WTC11 (cell line): ENCODE measurements around the gene WDHD1. TPM values are rescaled to one million over a fixed set of nuclear protein-coding genes. Genes with fewer than 3 reads are reported as not detected.
"Not testable (repeated sequence)": the region's sequence is repeated elsewhere in the genome, so short reads cannot be mapped to it uniquely, and the experiment has no call there.

Source experiments
- ATAC-seq: fragments of 200-7000 bp; cut with Tn5 transposase; 2 replicates; pipeline ENCODE4 v1.10.0; 2021; ENCODE audit warnings: mild to moderate bottlenecking, moderate library complexity
- CTCF ChIA-PET: fragments of 300-600 bp; sonication (Branson Sonifier 250); formaldehyde crosslinking; loops from one replicate; lab custom pipeline; 2021; ENCODE audit warnings: antibody characterized with exemption; lab: Charles Lee
- POLR2A ChIA-PET: fragments of 350-600 bp; sonication (Branson Sonifier 250); formaldehyde crosslinking; loops from one replicate; lab custom pipeline; 2021; ENCODE audit warnings: antibody characterized with exemption; lab: Charles Lee
- DNase-seq: peaks from one replicate; pipeline ENCODE4 v3.0.0; 2021; ENCODE audit warnings: low spot score
- H3K27ac Mint-ChIP-seq: 2 replicates; pipeline ENCODE4 v1.8.0; 2021; ENCODE audit warnings: mixed read lengths
- H3K27me3 Mint-ChIP-seq: 2 replicates; pipeline ENCODE4 v1.8.0; 2021; ENCODE audit warnings: low read depth, mild to moderate bottlenecking, moderate library complexity, mixed read lengths
- H3K36me3 Mint-ChIP-seq: 2 replicates; pipeline ENCODE4 v1.8.0; 2021; ENCODE audit warnings: mixed read lengths
- H3K4me1 Mint-ChIP-seq: 2 replicates; pipeline ENCODE4 v1.8.0; 2022; ENCODE audit warnings: mixed read lengths
- H3K4me3 Mint-ChIP-seq: 2 replicates; pipeline ENCODE4 v1.8.0; 2021; ENCODE audit warnings: mild to moderate bottlenecking, moderate library complexity, mixed read lengths
- H3K9me3 Mint-ChIP-seq: 2 replicates; pipeline ENCODE4 v1.8.0; 2021; ENCODE audit warnings: mixed read lengths
- GABPB1 ChIP-seq: sonication (generic); formaldehyde crosslinking; IDR thresholded peaks from 2 replicates; pipeline ENCODE4 v1.8.1; 2023; ENCODE audit warnings: mild to moderate bottlenecking, missing genetic modification reagents
- HMGA2 ChIP-seq: fragments of 250-450 bp; sonication (Bioruptor Pico); IDR thresholded peaks from 2 replicates; pipeline ENCODE4 v1.4.0; 2021; ENCODE audit warnings: mild to moderate bottlenecking, moderate library complexity
- RELA ChIP-seq: sonication (generic); formaldehyde crosslinking; IDR thresholded peaks from 2 replicates; pipeline ENCODE4 v1.8.1; 2022; ENCODE audit warnings: missing genetic modification reagents, mild to moderate bottlenecking, borderline replicate concordance
- TEAD1 ChIP-seq: sonication (generic); formaldehyde crosslinking; IDR thresholded peaks from 2 replicates; pipeline ENCODE4 v1.8.0; 2022; ENCODE audit warnings: mild to moderate bottlenecking, missing genetic modification reagents
- ZNF281 ChIP-seq: sonication (generic); formaldehyde crosslinking; IDR thresholded peaks from 2 replicates; pipeline ENCODE4 v1.8.0; 2023; ENCODE audit warnings: mild to moderate bottlenecking, missing genetic modification reagents
- total RNA-seq: library from RNA; stranded (reverse); gene quantifications from 3 replicates; pipeline ENCODE4 v1.2.3, GENCODE V29; 2021
- TF ChIP-seq, protein P1 (sequence below): sonication (generic); formaldehyde crosslinking; IDR thresholded peaks from 2 replicates; pipeline ENCODE4 v1.8.1; 2023; ENCODE audit warnings: mild to moderate bottlenecking, missing genetic modification reagents, borderline replicate concordance
- TF ChIP-seq, protein P2 (sequence below): sonication (generic); formaldehyde crosslinking; conservative IDR thresholded peaks from 2 replicates; pipeline ENCODE4 v1.8.1; 2022; ENCODE audit warnings: mild to moderate bottlenecking, missing genetic modification reagents

WDHD1 gene
- total RNA-seq, 1 experiment from 2014 or later: 76.1 TPM

DNA sequence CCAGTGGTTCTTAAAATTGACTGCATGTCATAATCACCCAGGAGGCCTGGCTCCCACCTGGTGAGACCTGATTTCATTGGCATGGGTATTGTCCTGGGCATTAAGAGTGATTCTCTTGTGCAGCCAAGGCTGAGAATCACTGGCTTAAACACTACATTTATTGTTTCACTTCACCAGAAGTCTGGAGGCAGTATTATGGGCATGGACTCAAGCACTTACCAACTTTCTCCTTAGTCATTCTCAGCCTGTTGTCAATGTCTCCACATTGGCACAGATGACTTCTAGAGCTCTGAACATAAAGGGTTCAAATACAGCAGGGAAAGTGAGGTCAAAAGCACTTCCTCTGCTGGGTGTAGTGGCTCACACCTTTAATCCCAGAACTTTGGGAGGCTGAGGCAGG is 98.7 kb downstream of the WDHD1 start:
- ATAC-seq (no peak), DNase-seq (no peak)
- TF ChIP-seq, protein P1, sequence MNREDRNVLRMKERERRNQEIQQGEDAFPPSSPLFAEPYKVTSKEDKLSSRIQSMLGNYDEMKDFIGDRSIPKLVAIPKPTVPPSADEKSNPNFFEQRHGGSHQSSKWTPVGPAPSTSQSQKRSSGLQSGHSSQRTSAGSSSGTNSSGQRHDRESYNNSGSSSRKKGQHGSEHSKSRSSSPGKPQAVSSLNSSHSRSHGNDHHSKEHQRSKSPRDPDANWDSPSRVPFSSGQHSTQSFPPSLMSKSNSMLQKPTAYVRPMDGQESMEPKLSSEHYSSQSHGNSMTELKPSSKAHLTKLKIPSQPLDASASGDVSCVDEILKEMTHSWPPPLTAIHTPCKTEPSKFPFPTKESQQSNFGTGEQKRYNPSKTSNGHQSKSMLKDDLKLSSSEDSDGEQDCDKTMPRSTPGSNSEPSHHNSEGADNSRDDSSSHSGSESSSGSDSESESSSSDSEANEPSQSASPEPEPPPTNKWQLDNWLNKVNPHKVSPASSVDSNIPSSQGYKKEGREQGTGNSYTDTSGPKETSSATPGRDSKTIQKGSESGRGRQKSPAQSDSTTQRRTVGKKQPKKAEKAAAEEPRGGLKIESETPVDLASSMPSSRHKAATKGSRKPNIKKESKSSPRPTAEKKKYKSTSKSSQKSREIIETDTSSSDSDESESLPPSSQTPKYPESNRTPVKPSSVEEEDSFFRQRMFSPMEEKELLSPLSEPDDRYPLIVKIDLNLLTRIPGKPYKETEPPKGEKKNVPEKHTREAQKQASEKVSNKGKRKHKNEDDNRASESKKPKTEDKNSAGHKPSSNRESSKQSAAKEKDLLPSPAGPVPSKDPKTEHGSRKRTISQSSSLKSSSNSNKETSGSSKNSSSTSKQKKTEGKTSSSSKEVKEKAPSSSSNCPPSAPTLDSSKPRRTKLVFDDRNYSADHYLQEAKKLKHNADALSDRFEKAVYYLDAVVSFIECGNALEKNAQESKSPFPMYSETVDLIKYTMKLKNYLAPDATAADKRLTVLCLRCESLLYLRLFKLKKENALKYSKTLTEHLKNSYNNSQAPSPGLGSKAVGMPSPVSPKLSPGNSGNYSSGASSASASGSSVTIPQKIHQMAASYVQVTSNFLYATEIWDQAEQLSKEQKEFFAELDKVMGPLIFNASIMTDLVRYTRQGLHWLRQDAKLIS: no peak
- TF ChIP-seq HMGA2 (CRISPR knock-in tag) (0 out of 2 replicates have a peak, but pooled peaks have one; percentile 3), TEAD1 (CRISPR knock-in tag) (no peak), ZNF281 (CRISPR knock-in tag) (no peak)
- Mint-ChIP-seq H3K9me3 (no peaks in the 10 kb centered on the region), H3K36me3 (no peaks in the 10 kb centered on the region), H3K27ac (no peak overlapping the region), H3K27me3 (no peaks in the 10 kb centered on the region), H3K4me3 (no peak overlapping the region), H3K4me1 (no peaks in the 10 kb centered on the region)
- CTCF ChIA-PET: no interaction called here
- POLR2A ChIA-PET: no interaction called here

DNA sequence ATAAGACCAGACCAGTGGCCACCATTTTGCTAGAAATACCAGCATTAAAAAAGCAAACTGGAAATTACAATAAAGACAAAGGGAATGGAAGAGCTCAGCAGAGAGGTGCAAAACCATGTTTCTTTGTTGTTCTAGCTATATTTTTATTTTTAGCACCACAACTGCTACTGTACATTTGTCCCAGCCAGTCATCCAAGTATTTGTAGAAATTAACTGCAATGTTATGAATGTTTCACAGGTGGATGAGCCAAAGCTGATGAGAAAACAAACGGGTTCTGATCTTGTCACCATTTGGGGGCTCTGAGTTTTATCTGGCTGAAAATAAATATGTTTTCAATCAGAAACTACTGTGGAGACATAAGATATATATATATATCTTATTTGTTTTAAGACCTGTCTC is 99.3 kb downstream of the WDHD1 start:
- Mint-ChIP-seq H3K4me3 (no peak overlapping the region), H3K4me1 (no peaks in the 10 kb centered on the region), H3K27ac (no peak overlapping the region), H3K9me3 (no peaks in the 10 kb centered on the region), H3K36me3 (no peaks in the 10 kb centered on the region), H3K27me3 (no peaks in the 10 kb centered on the region)
- DNase-seq (no peak), ATAC-seq (no peak)
- CTCF ChIA-PET: no interaction called here
- no peak for TF ChIP-seq RELA (CRISPR knock-in tag)
- POLR2A ChIA-PET: no interaction called here

- H3K9me3 Mint-ChIP-seq, H3K4me1 Mint-ChIP-seq, POLR2A ChIA-PET, H3K4me3 Mint-ChIP-seq, CTCF ChIA-PET, H3K27ac Mint-ChIP-seq, DNase-seq, ATAC-seq, H3K27me3 Mint-ChIP-seq, H3K36me3 Mint-ChIP-seq: not testable (repeated sequence)
These were observed 100.3 kb downstream of the WDHD1 start for GRCh38 chr14:54926570-54926969.

DNA sequence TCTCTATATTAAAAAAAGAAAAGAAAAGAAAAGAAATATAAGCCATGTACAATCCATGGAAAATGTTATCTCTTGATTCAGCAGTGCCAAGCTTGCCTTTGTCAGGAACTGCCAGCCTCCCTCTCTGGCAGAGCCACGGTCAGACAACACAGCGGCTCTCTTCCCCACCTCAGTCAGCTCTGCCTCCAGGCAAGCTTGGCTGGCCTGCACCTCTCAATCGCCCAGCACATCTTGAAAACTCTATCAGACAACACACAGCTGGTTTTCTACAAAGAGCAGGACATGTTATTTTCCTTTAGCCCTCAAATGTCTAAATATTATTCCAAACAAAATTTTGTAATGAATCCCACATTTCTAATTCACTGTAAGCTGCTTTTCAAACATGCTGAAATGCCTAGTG is 104.3 kb downstream of the WDHD1 start:
- H3K36me3 Mint-ChIP-seq: no peaks in the 10 kb centered on the region
- ATAC-seq (no peak), DNase-seq (no peak)
- H3K4me1 Mint-ChIP-seq: no peaks in the 10 kb centered on the region
- ChIA-PET CTCF (no interaction called here), POLR2A (no interaction called here)
- H3K27me3 Mint-ChIP-seq: no peaks in the 10 kb centered on the region
- no peak overlapping the region for H3K4me3 Mint-ChIP-seq
- TF ChIP-seq ZNF281 (CRISPR knock-in tag) (no peak), GABPB1 (CRISPR knock-in tag) (no peak)
- TF ChIP-seq, protein P2, sequence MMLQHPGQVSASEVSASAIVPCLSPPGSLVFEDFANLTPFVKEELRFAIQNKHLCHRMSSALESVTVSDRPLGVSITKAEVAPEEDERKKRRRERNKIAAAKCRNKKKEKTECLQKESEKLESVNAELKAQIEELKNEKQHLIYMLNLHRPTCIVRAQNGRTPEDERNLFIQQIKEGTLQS: no peak
- no peak overlapping the region for H3K27ac Mint-ChIP-seq
- H3K9me3 Mint-ChIP-seq: no peaks in the 10 kb centered on the region
